Measurements from ENCODE around the gene CD8B2. TPM values are rescaled to one million over a fixed set of nuclear protein-coding genes. Genes with fewer than 3 reads are reported as not detected.

The CD8B2 gene
- total RNA-seq, 3 donors from 2014 or later = 0.07 to 0.26 (median 0.16) TPM

Other genes starting within 250 kb of the CD8B2 start
- under 1 TPM; 0.07 to 0.26 (median 0.16) TPM for gene RGPD3, start 19.0 kb upstream of the CD8B2 start, total RNA-seq

Measured in mucosa of descending colon (tissue), 3 donors.